ENCODE data around the gene BNC2. TPM values are rescaled to one million over a fixed set of nuclear protein-coding genes. Genes with fewer than 3 reads are reported as not detected.
A peak's percentile ranks its signal among the peaks of the same experiment; 100 is the strongest.

BNC2 gene
- total RNA-seq, 1 experiment from 2014 or later = 43.6 TPM

DNA sequence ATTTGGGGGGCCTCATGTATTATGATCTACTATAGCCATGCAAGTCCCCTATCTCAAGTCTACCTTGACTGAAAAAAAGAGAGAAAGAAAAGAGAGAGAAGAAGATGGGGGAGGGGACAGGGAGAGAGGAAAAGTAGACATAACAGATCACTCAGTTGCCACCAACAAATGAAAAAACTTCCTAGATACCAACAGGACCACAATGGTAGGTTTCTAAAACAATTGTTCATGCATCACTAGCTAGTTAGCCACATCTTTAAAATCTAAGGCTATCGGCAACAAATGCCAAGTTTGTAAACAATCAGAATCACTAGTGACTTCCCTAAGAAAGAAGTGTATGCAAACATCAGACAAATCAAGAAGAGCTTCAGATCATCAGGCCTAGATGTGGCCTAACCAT, 328.2 kb downstream of the BNC2 start:
- Histone ChIP-seq H3K23me2 (ENCODE audit: insufficient read length, low read depth, low read length, poor library complexity, severe bottlenecking) (no peaks in the 10 kb centered on the region), H2BK5ac (ENCODE audit: insufficient read length, low read length) (no peak overlapping the region), H4K5ac (ENCODE audit: insufficient read length, low read depth, low read length) (no peak overlapping the region), H2BK15ac (ENCODE audit: low read depth, low read length) (no peak overlapping the region), H3K27me3 (ENCODE audit: insufficient read depth, low read length) (no peaks in the 10 kb centered on the region), H3K56ac (ENCODE audit: insufficient read length, low read depth, low read length) (no peak overlapping the region), H3K9me3 (ENCODE audit: control insufficient read depth, low read depth, low read length) (no peaks in the 10 kb centered on the region), H3K9ac (ENCODE audit: extremely low read depth, insufficient read length, low read length) (no peak overlapping the region), H3T11ph (ENCODE audit: low read length) (no peak overlapping the region), H3K79me2 (ENCODE audit: insufficient read depth, low read length) (no peaks in the 10 kb centered on the region), H3K4ac (ENCODE audit: low read depth, low read length) (no peak overlapping the region), H2BK12ac (ENCODE audit: insufficient read length, low read depth, low read length) (no peak overlapping the region), H4K20me1 (ENCODE audit: control insufficient read depth, insufficient read depth, insufficient read length) (no peaks in the 10 kb centered on the region), H3K4me1 (ENCODE audit: insufficient read depth, low read length) (peaks cover 6% of the 10 kb centered on the region), H2BK120ac (ENCODE audit: low read depth, low read length, poor library complexity, severe bottlenecking) (no peak overlapping the region), H3K27ac (ENCODE audit: insufficient read length, low read depth, low read length) (no peak overlapping the region), H3K14ac (ENCODE audit: insufficient read depth, low read length) (no peak overlapping the region), H4K91ac (ENCODE audit: insufficient read length, low read depth, low read length) (no peak overlapping the region), H3K18ac (ENCODE audit: insufficient read length, low read depth, low read length) (no peak overlapping the region), H2BK20ac (ENCODE audit: low read depth, low read length, poor library complexity, severe bottlenecking) (no peak overlapping the region), H3K23ac (ENCODE audit: insufficient read length, low read depth, low read length) (no peak overlapping the region), H4K8ac (replicated peaks; ENCODE audit: insufficient read length, low read depth, low read length) (no peak overlapping the region), H2AFZ (ENCODE audit: low read length) (no peak overlapping the region), H2AK5ac (ENCODE audit: insufficient read length, low read length) (no peak overlapping the region), H3K79me1 (ENCODE audit: insufficient read depth, low read depth, low read length, poor library complexity, severe bottlenecking) (no peaks in the 10 kb centered on the region), H3K4me2 (ENCODE audit: insufficient read depth, insufficient read length, low read length) (no peak overlapping the region)
- Mint-ChIP-seq H3K27ac (peak overlapping the region in 2 of 3 experiments; percentile 4 to 15; a peak in 3 of 7 replicates), H3K9me3 (no peaks in the 10 kb centered on the region), H3K27me3 (ENCODE audit: low read depth) (no peaks in the 10 kb centered on the region), H3K36me3 (ENCODE audit: insufficient read depth in 1 of 3, low read depth in 3 of 3) (peaks cover 0 to under 1% (median 0%) of the 10 kb centered on the region in 3 experiments; a peak in 1 of 7 replicates), H3K4me3 (no peak overlapping the region), H3K4me1 (peaks cover 24 to 26% of the 10 kb centered on the region in 2 experiments)
- DNase-seq = no peak
- WGBS (ENCODE audit: extremely low coverage, insufficient read length, low lambda C conversion rate) = no CpG with 5 or more reads among the region's 1 CpG
- TF ChIP-seq, protein P1, sequence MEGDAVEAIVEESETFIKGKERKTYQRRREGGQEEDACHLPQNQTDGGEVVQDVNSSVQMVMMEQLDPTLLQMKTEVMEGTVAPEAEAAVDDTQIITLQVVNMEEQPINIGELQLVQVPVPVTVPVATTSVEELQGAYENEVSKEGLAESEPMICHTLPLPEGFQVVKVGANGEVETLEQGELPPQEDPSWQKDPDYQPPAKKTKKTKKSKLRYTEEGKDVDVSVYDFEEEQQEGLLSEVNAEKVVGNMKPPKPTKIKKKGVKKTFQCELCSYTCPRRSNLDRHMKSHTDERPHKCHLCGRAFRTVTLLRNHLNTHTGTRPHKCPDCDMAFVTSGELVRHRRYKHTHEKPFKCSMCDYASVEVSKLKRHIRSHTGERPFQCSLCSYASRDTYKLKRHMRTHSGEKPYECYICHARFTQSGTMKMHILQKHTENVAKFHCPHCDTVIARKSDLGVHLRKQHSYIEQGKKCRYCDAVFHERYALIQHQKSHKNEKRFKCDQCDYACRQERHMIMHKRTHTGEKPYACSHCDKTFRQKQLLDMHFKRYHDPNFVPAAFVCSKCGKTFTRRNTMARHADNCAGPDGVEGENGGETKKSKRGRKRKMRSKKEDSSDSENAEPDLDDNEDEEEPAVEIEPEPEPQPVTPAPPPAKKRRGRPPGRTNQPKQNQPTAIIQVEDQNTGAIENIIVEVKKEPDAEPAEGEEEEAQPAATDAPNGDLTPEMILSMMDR (conservative IDR thresholded peaks at IDR 0.05) = no peak

Data from H9 (cell line).